K562 (cell line): ENCODE measurements around the gene CPED1. TPM values are rescaled to one million over a fixed set of nuclear protein-coding genes. Genes with fewer than 3 reads are reported as not detected.
A peak's percentile ranks its signal among the peaks of the same experiment; 100 is the strongest.

ENCODE experiments used
- FOXK2 ChIP-seq, 2 experiments: fragments of 450-650 bp; IDR thresholded peaks in 1 of 2; conservative IDR thresholded peaks in 1 of 2; 2 replicates each; pipeline ENCODE4 v1.6.1; 2016; ENCODE audit warnings: low read depth in 2 of 2, mild to moderate bottlenecking in 1 of 2
- GATAD2B ChIP-seq: fragments of 450-650 bp; IDR thresholded peaks from 2 replicates; pipeline ENCODE4 v1.6.1; 2017; ENCODE audit warnings: mild to moderate bottlenecking, borderline replicate concordance
- PATZ1 ChIP-seq: fragments of 250-450 bp; sonication (Bioruptor Pico); IDR thresholded peaks from 2 replicates; pipeline ENCODE4 v1.5.0; 2020; ENCODE audit warnings: mild to moderate bottlenecking, borderline replicate concordance
- SNIP1 ChIP-seq: fragments of 450-650 bp; IDR thresholded peaks from 2 replicates; pipeline ENCODE4 v1.7.1; 2017; ENCODE audit warnings: low read depth, mild to moderate bottlenecking
- TCF3 ChIP-seq: sonication (generic); formaldehyde crosslinking; IDR thresholded peaks from 2 replicates; pipeline ENCODE4 v1.4.0; 2020; ENCODE audit warnings: mild to moderate bottlenecking, missing genetic modification reagents
- THAP7 ChIP-seq: fragments of 250-450 bp; sonication (Bioruptor Pico); IDR thresholded peaks from 2 replicates; pipeline ENCODE4 v1.5.0; 2021
- ZNF197 ChIP-seq: fragments of 200-800 bp; sonication (Bioruptor generic); IDR thresholded peaks from 2 replicates; pipeline ENCODE4 v1.6.1; 2016; ENCODE audit warnings: low read depth, missing genetic modification characterization, missing compliant biosample characterization
- ZNF282 ChIP-seq: sonication (generic); formaldehyde crosslinking; IDR thresholded peaks from 2 replicates; pipeline ENCODE4 v1.8.1; 2023; ENCODE audit warnings: missing genetic modification reagents
- ZNF639 ChIP-seq, 2 experiments: fragments of 200-800 bp in 1 of 2; sonication (Bioruptor generic) in 1 of 2; sonication (generic) in 1 of 2; formaldehyde crosslinking in 1 of 2; IDR thresholded peaks in 1 of 2; conservative IDR thresholded peaks in 1 of 2; 2 replicates each; pipeline versions ENCODE4 v1.5.0 to v1.6.1; 2016 to 2020; ENCODE audit warnings: missing compliant biosample characterization in 1 of 2, missing genetic modification characterization in 1 of 2, missing genetic modification reagents in 1 of 2
- polyA plus RNA-seq, 8 experiments: library from polyadenylated mRNA; depleted of rRNA in 4 of 8; stranded (reverse) in 5 of 8; unstranded in 3 of 8; fragments of >200 nt; fragmentation: Nextera tagmentation in 2 of 8; fragmentation: Illumina TruSeq in 1 of 8; extraction: Ambion mirVana in 2 of 8; extraction: Trizol in 1 of 8; gene quantifications; 2 replicates each; pipeline versions ENCODE4 v1.2.1 to v1.2.3, GENCODE V29; 2011 to 2014; ENCODE audit warnings: inconsistent platforms in 1 of 8, missing spikeins in 1 of 8
- total RNA-seq, 7 experiments: library from RNA; depleted of rRNA in 6 of 7; stranded (reverse); fragments of >200 nt in 6 of 7; fragmentation: Illumina TruSeq in 2 of 7; extraction: Trizol in 2 of 7; gene quantifications; 2 replicates each; pipeline versions ENCODE4 v1.2.1 to v1.2.3, GENCODE V29; 2011 to 2021; ENCODE audit warnings: low replicate concordance in 1 of 7
- TF ChIP-seq, protein P1 (sequence below): fragments of 450-650 bp; IDR thresholded peaks from 2 replicates; pipeline ENCODE4 v1.6.1; 2017; ENCODE audit warnings: antibody characterized with exemption
- TF ChIP-seq, protein P2 (sequence below), 2 experiments: fragments of 450-650 bp; conservative IDR thresholded peaks; 2 replicates each; pipeline ENCODE4 v1.6.1; 2017; ENCODE audit warnings: mild to moderate bottlenecking in 2 of 2, moderate library complexity in 2 of 2
- TF ChIP-seq, protein P3 (sequence below), 3 experiments: fragments of 200-800 bp in 1 of 3; fragments of 250-450 bp in 1 of 3; fragments of 450-650 bp in 1 of 3; sonication (Bioruptor Pico) in 1 of 3; sonication (Bioruptor generic) in 1 of 3; formaldehyde crosslinking in 1 of 3; IDR thresholded peaks; 2 replicates each; pipeline versions ENCODE4 v1.6.1 to v1.8.0; 2016 to 2022; ENCODE audit warnings: mild to moderate bottlenecking in 2 of 3, missing genetic modification characterization in 2 of 3, missing compliant biosample characterization in 1 of 3, moderate library complexity in 1 of 3

The CPED1 gene
- total and polyA plus RNA-seq, 9 of the 15 experiments (the other 6 are each of a cell fraction or from before 2014, with no cell fraction given) = 195 to 393 (median 290) TPM

- TF ChIP-seq ZNF639 (CRISPR knock-in tag; conservative IDR thresholded peaks at IDR 0.05 in 1 of 2, IDR thresholded peaks at IDR 0.05 in 1 of 2) = peak in 1 of 2 experiments; percentile 73; a peak in 2 of 4 replicates
- TF ChIP-seq, protein P1, sequence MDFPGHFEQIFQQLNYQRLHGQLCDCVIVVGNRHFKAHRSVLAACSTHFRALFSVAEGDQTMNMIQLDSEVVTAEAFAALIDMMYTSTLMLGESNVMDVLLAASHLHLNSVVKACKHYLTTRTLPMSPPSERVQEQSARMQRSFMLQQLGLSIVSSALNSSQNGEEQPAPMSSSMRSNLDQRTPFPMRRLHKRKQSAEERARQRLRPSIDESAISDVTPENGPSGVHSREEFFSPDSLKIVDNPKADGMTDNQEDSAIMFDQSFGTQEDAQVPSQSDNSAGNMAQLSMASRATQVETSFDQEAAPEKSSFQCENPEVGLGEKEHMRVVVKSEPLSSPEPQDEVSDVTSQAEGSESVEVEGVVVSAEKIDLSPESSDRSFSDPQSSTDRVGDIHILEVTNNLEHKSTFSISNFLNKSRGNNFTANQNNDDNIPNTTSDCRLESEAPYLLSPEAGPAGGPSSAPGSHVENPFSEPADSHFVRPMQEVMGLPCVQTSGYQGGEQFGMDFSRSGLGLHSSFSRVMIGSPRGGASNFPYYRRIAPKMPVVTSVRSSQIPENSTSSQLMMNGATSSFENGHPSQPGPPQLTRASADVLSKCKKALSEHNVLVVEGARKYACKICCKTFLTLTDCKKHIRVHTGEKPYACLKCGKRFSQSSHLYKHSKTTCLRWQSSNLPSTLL = no peak
- TF ChIP-seq, protein P2, sequence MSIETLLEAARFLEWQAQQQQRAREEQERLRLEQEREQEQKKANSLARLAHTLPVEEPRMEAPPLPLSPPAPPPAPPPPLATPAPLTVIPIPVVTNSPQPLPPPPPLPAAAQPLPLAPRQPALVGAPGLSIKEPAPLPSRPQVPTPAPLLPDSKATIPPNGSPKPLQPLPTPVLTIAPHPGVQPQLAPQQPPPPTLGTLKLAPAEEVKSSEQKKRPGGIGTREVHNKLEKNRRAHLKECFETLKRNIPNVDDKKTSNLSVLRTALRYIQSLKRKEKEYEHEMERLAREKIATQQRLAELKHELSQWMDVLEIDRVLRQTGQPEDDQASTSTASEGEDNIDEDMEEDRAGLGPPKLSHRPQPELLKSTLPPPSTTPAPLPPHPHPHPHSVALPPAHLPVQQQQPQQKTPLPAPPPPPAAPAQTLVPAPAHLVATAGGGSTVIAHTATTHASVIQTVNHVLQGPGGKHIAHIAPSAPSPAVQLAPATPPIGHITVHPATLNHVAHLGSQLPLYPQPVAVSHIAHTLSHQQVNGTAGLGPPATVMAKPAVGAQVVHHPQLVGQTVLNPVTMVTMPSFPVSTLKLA (conservative IDR thresholded peaks at IDR 0.05) = peak in 1 of 2 experiments; percentile 46; a peak in 1 of 4 replicates
- TF ChIP-seq ZNF282 (CRISPR knock-in tag) = no peak
- TF ChIP-seq SNIP1 = no peak
- no peak for TF ChIP-seq THAP7 (CRISPR knock-in tag)
- peak; percentile 82 for TF ChIP-seq TCF3 (CRISPR knock-in tag)
- peak; percentile 21 to 25; a peak in 1 of 4 replicates for TF ChIP-seq FOXK2 (conservative IDR thresholded peaks at IDR 0.05 in 1 of 2, IDR thresholded peaks at IDR 0.05 in 1 of 2; ENCODE audit: low read depth in 2 of 2)
- TF ChIP-seq PATZ1 (CRISPR knock-in tag) = no peak
- TF ChIP-seq ZNF197 (CRISPR knock-in tag) = no peak
- TF ChIP-seq, protein P3, sequence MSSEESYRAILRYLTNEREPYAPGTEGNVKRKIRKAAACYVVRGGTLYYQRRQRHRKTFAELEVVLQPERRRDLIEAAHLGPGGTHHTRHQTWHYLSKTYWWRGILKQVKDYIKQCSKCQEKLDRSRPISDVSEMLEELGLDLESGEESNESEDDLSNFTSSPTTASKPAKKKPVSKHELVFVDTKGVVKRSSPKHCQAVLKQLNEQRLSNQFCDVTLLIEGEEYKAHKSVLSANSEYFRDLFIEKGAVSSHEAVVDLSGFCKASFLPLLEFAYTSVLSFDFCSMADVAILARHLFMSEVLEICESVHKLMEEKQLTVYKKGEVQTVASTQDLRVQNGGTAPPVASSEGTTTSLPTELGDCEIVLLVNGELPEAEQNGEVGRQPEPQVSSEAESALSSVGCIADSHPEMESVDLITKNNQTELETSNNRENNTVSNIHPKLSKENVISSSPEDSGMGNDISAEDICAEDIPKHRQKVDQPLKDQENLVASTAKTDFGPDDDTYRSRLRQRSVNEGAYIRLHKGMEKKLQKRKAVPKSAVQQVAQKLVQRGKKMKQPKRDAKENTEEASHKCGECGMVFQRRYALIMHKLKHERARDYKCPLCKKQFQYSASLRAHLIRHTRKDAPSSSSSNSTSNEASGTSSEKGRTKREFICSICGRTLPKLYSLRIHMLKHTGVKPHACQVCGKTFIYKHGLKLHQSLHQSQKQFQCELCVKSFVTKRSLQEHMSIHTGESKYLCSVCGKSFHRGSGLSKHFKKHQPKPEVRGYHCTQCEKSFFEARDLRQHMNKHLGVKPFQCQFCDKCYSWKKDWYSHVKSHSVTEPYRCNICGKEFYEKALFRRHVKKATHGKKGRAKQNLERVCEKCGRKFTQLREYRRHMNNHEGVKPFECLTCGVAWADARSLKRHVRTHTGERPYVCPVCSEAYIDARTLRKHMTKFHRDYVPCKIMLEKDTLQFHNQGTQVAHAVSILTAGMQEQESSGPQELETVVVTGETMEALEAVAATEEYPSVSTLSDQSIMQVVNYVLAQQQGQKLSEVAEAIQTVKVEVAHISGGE (CRISPR knock-in tag; IDR thresholded peaks at IDR 0.05) = 0 out of 6 replicates have a peak, but pooled peaks of 1 of the 3 experiments have one; percentile 19
- TF ChIP-seq GATAD2B = no peak
Observed at GRCh38 chr7:121278120-121279021, 289.9 kb downstream of the CPED1 start (continued).
